H1 (cell line): Measurements from ENCODE around the gene NGEF. TPM values are rescaled to one million over a fixed set of nuclear protein-coding genes. Genes with fewer than 3 reads are reported as not detected.

Source experiments
- CTCF ChIA-PET: fragments of 300-600 bp; sonication (Branson Sonifier 250); formaldehyde crosslinking; loops from one replicate; lab custom pipeline; 2021; ENCODE audit not compliant: partially characterized antibody; lab: Charles Lee
- POLR2A ChIA-PET: fragments of 300-600 bp; sonication (Branson Sonifier 250); formaldehyde crosslinking; loops from one replicate; lab custom pipeline; 2021; ENCODE audit warnings: inconsistent platforms; ENCODE audit not compliant: partially characterized antibody; lab: Charles Lee
- DNase-seq, 2 experiments: peaks; one replicate each; pipeline versions ENCODE4 v3.0.0 to v3.0.0-alpha.2; 2010 to 2022; ENCODE audit warnings: low spot score in 2 of 2, low read depth in 1 of 2, mixed read lengths in 1 of 2
- FAIRE-seq: peaks from 2 replicates; lab custom pipeline; 2011; peaks lifted over from hg19 to GRCh38; lab: Jason Lieb, UNC
- H2AFZ ChIP-seq: 2 replicates; pipeline ENCODE4 v1.8.1; 2012; ENCODE audit warnings: low read length, inconsistent platforms
- H2AK5ac ChIP-seq: 2 replicates; pipeline ENCODE4 v1.6.1; 2013; ENCODE audit warnings: low read depth, low read length
- H2BK120ac ChIP-seq: replicated peaks from 2 replicates; pipeline ENCODE3; 2013; ENCODE audit warnings: low read depth, low read length, inconsistent platforms
- H2BK12ac ChIP-seq: 2 replicates; pipeline ENCODE4 v1.6.1; 2013; ENCODE audit warnings: low read depth, low read length
- H2BK15ac ChIP-seq: 2 replicates; pipeline ENCODE4 v1.6.1; 2013; ENCODE audit warnings: low read length
- H2BK20ac ChIP-seq: 2 replicates; pipeline ENCODE4 v1.6.1; 2013; ENCODE audit warnings: low read length
- H2BK5ac ChIP-seq: 2 replicates; pipeline ENCODE4 v1.6.1; 2013; ENCODE audit warnings: low read depth, low read length
- H3K14ac ChIP-seq: 2 replicates; pipeline ENCODE4 v1.6.1; 2013; ENCODE audit warnings: inconsistent platforms; ENCODE audit not compliant: insufficient read length
- H3K18ac ChIP-seq: 2 replicates; pipeline ENCODE4 v1.6.1; 2013; ENCODE audit warnings: low read length; ENCODE audit errors: extremely low read depth
- H3K23ac ChIP-seq: 2 replicates; pipeline ENCODE4 v1.6.1; 2013; ENCODE audit warnings: inconsistent platforms; ENCODE audit not compliant: insufficient read length
- H3K23me2 ChIP-seq: 2 replicates; pipeline ENCODE4 v1.6.1; 2013; ENCODE audit warnings: low read depth, low read length
- H3K27ac ChIP-seq: 2 replicates; pipeline ENCODE4 v1.6.1; 2011; ENCODE audit warnings: low read depth, low read length, inconsistent platforms
- H3K27me3 ChIP-seq, 4 experiments: replicated peaks in 1 of 4; 1 replicate in 1 of 4; 2 replicates in 3 of 4; pipeline versions ENCODE4 v1.6.1 to v1.8.1; 2011 to 2013; ENCODE audit warnings: low read length in 3 of 4, mild to moderate bottlenecking in 3 of 4, inconsistent platforms in 2 of 4, mixed read lengths in 2 of 4, moderate library complexity in 1 of 4; ENCODE audit not compliant: control insufficient read depth in 3 of 4, insufficient read depth in 3 of 4; ENCODE audit errors: extremely low read depth in 1 of 4
- H3K36me3 ChIP-seq, 4 experiments: 2 replicates each; pipeline versions ENCODE4 v1.6.1 to v1.8.1; 2011 to 2013; ENCODE audit warnings: mild to moderate bottlenecking in 4 of 4, low read length in 3 of 4, moderate library complexity in 2 of 4, control low read depth in 1 of 4, inconsistent platforms in 1 of 4; ENCODE audit not compliant: insufficient read depth in 4 of 4, control insufficient read depth in 2 of 4
- H3K4ac ChIP-seq: replicated peaks from 2 replicates; pipeline ENCODE3; 2013; ENCODE audit warnings: low read length, low read depth, mixed read lengths, inconsistent platforms; ENCODE audit not compliant: insufficient read length
- H3K4me1 ChIP-seq, 4 experiments: replicated peaks in 1 of 4; 1 replicate in 1 of 4; 2 replicates in 3 of 4; pipeline versions ENCODE4 v1.6.1 to v1.8.1; 2011 to 2013; ENCODE audit warnings: low read length in 3 of 4, inconsistent platforms in 2 of 4, mixed read lengths in 1 of 4; ENCODE audit not compliant: insufficient read depth in 4 of 4, control insufficient read depth in 3 of 4
- H3K4me2 ChIP-seq, 2 experiments: 2 replicates each; pipeline versions ENCODE4 v1.6.1 to v1.8.1; 2011 to 2013; ENCODE audit warnings: low read depth in 2 of 2, low read length in 2 of 2, control low read depth in 1 of 2, inconsistent platforms in 1 of 2, mild to moderate bottlenecking in 1 of 2; ENCODE audit not compliant: insufficient read depth in 1 of 2
- H3K4me3 ChIP-seq, 4 experiments: fragments of 200-600, 300-600 bp in 1 of 4; sonication (generic), shearing (Covaris generic), sonication (Bioruptor Twin) in 1 of 4; 2 replicates each; pipeline versions ENCODE4 v1.5.1 to v1.8.1; 2011 to 2016; ENCODE audit warnings: low read length in 4 of 4, low read depth in 3 of 4, control low read depth in 2 of 4, inconsistent platforms in 2 of 4, mild to moderate bottlenecking in 2 of 4, mixed read lengths in 1 of 4, moderate library complexity in 1 of 4; ENCODE audit not compliant: insufficient read depth in 2 of 4; ENCODE audit errors: extremely low read depth in 1 of 4
- H3K56ac ChIP-seq: replicated peaks from 2 replicates; pipeline ENCODE3; 2013; ENCODE audit warnings: low read depth, mild to moderate bottlenecking, mixed read lengths, low read length, inconsistent platforms; ENCODE audit not compliant: insufficient read length
- H3K79me1 ChIP-seq: 2 replicates; pipeline ENCODE4 v1.6.1; 2013; ENCODE audit warnings: low read depth, low read length, control low read depth
- H3K79me2 ChIP-seq, 2 experiments: 2 replicates each; pipeline versions ENCODE4 v1.6.1 to v1.8.1; 2012 to 2013; ENCODE audit warnings: low read length in 2 of 2, mild to moderate bottlenecking in 2 of 2, inconsistent platforms in 1 of 2; ENCODE audit not compliant: insufficient read depth in 2 of 2, control insufficient read depth in 1 of 2
- H3K9ac ChIP-seq, 4 experiments: replicated peaks in 1 of 4; 1 replicate in 1 of 4; 2 replicates in 3 of 4; pipeline versions ENCODE4 v1.6.1 to v1.8.1; 2011 to 2013; ENCODE audit warnings: low read depth in 3 of 4, low read length in 3 of 4, control low read depth in 2 of 4, mild to moderate bottlenecking in 2 of 4, moderate library complexity in 2 of 4, inconsistent platforms in 1 of 4; ENCODE audit errors: extremely low read depth in 1 of 4
- H3K9me3 ChIP-seq, 2 experiments: 2 replicates each; pipeline versions ENCODE4 v1.6.1 to v1.8.1; 2012 to 2013; ENCODE audit warnings: mild to moderate bottlenecking in 2 of 2, moderate library complexity in 2 of 2, control low read depth in 1 of 2, inconsistent platforms in 1 of 2, low read depth in 1 of 2, low read length in 1 of 2, mixed read lengths in 1 of 2; ENCODE audit not compliant: insufficient read depth in 2 of 2
- H4K20me1 ChIP-seq, 2 experiments: replicated peaks in 1 of 2; 2 replicates each; pipeline versions ENCODE3 to v1.8.1; 2011 to 2013; ENCODE audit warnings: inconsistent platforms in 2 of 2, low read length in 2 of 2, mild to moderate bottlenecking in 1 of 2; ENCODE audit not compliant: insufficient read depth in 2 of 2, control insufficient read depth in 1 of 2
- H4K5ac ChIP-seq: 2 replicates; pipeline ENCODE4 v1.6.1; 2013; ENCODE audit warnings: low read length, low read depth, mixed read lengths, inconsistent platforms; ENCODE audit not compliant: insufficient read length
- H4K8ac ChIP-seq: 2 replicates; pipeline ENCODE4 v1.8.0; 2013; ENCODE audit warnings: mild to moderate bottlenecking, moderate library complexity, low read length, inconsistent platforms; ENCODE audit not compliant: insufficient read depth; ENCODE audit errors: extremely low read depth
- H4K91ac ChIP-seq: replicated peaks from 2 replicates; pipeline ENCODE3; 2013; ENCODE audit warnings: low read length, mixed read lengths, inconsistent platforms; ENCODE audit not compliant: insufficient read length
- EP300 ChIP-seq, 2 experiments: IDR thresholded peaks; 1 replicate in 1 of 2; 2 replicates in 1 of 2; pipeline ENCODE4 v1.6.1; 2011 to 2012; ENCODE audit warnings: low read depth in 2 of 2, low read length in 2 of 2, mild to moderate bottlenecking in 2 of 2, borderline replicate concordance in 1 of 2, inconsistent platforms in 1 of 2, moderate library complexity in 1 of 2
- MAX ChIP-seq: IDR thresholded peaks from 2 replicates; pipeline ENCODE4 v1.6.1; 2012; ENCODE audit warnings: inconsistent platforms
- RAD21 ChIP-seq, 2 experiments: IDR thresholded peaks in 1 of 2; conservative IDR thresholded peaks in 1 of 2; 2 replicates each; pipeline ENCODE4 v1.6.1; 2011; ENCODE audit warnings: low read depth in 2 of 2, low read length in 2 of 2, improper control_type of control experiment in 1 of 2, inconsistent platforms in 1 of 2, mild to moderate bottlenecking in 1 of 2, moderate library complexity in 1 of 2
- SAP30 ChIP-seq: fragments of 300-600 bp; sonication (generic); IDR thresholded peaks from 2 replicates; pipeline ENCODE4 v1.7.1; 2012; ENCODE audit warnings: low read length, moderate library complexity, mild to moderate bottlenecking, inconsistent platforms; ENCODE audit not compliant: insufficient read depth, insufficient replicate concordance
- SIN3A ChIP-seq, 2 experiments: IDR thresholded peaks in 1 of 2; conservative IDR thresholded peaks in 1 of 2; 2 replicates each; pipeline ENCODE4 v1.6.1; 2011 to 2012; ENCODE audit warnings: low read length in 2 of 2, improper control_type of control experiment in 1 of 2, low read depth in 1 of 2, mild to moderate bottlenecking in 1 of 2
- TAF7 ChIP-seq: optimal IDR thresholded peaks from 2 replicates; pipeline ENCODE3; 2011; ENCODE audit warnings: low read depth, mild to moderate bottlenecking, inconsistent platforms, low read length, moderate library complexity, borderline replicate concordance
- WGBS, 2 experiments: shearing (Covaris generic) in 1 of 2; methylation state at CpG; one replicate each; pipeline versions ENCODE4 v1.1.6 to v1.1.7; 2013 to 2015; ENCODE audit warnings: low lambda C conversion rate in 2 of 2, mixed read lengths in 2 of 2, inconsistent platforms in 1 of 2, low coverage in 1 of 2, missing lambda C conversion rate in 1 of 2; ENCODE audit not compliant: insufficient replicate concordance in 2 of 2, insufficient coverage in 1 of 2, insufficient read length in 1 of 2; ENCODE audit errors: extremely low coverage in 1 of 2, missing lambda C conversion rate in 1 of 2; 5-methylcytosine and 5-hydroxymethylcytosine counted together
- long read RNA-seq, 2 experiments: library from RNA in 1 of 2; library from capped mRNA in 1 of 2; stranded (forward); transcript quantifications; one replicate each; pipeline ENCODE4 v2.0.0, GENCODE V29; 2021; ENCODE audit warnings: inconsistent platforms in 1 of 2
- polyA minus RNA-seq, 3 experiments: library from RNA; depleted of rRNA, polyadenylated mRNA; stranded (reverse); fragments of >200 nt; gene quantifications; 1 replicate in 2 of 3; 2 replicates in 1 of 3; pipeline ENCODE4 v1.2.3, GENCODE V29; 2011
- polyA plus RNA-seq, 7 experiments: library from polyadenylated mRNA; depleted of rRNA in 3 of 7; stranded (reverse) in 5 of 7; unstranded in 2 of 7; fragments of >200 nt in 5 of 7; fragments of 200-250 nt in 2 of 7; gene quantifications; 1 replicate in 5 of 7; 2 replicates in 1 of 7; 4 replicates in 1 of 7; pipeline versions ENCODE4 v1.2.1 to v1.2.3, GENCODE V29; 2011 to 2013; ENCODE audit warnings: missing spikeins in 2 of 7, mixed read lengths in 2 of 7
- total RNA-seq: library from RNA; stranded (reverse); fragmentation: NEBNext Ultra II Directional; extraction: Animal tissue kit (Norgen Biotek cat#: 25700); gene quantifications from 2 replicates; pipeline ENCODE4 v1.2.1, GENCODE V29; 2021

Gene NGEF, protein sequence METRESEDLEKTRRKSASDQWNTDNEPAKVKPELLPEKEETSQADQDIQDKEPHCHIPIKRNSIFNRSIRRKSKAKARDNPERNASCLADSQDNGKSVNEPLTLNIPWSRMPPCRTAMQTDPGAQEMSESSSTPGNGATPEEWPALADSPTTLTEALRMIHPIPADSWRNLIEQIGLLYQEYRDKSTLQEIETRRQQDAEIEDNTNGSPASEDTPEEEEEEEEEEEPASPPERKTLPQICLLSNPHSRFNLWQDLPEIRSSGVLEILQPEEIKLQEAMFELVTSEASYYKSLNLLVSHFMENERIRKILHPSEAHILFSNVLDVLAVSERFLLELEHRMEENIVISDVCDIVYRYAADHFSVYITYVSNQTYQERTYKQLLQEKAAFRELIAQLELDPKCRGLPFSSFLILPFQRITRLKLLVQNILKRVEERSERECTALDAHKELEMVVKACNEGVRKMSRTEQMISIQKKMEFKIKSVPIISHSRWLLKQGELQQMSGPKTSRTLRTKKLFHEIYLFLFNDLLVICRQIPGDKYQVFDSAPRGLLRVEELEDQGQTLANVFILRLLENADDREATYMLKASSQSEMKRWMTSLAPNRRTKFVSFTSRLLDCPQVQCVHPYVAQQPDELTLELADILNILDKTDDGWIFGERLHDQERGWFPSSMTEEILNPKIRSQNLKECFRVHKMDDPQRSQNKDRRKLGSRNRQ
- 3.2 and 7.9 TPM in 2 replicates for total RNA-seq
- 2.7 and 3.9 TPM in 2 replicates for polyA plus RNA-seq (2011; rRNA removed)
- 4.9 TPM for polyA plus RNA-seq (2011; cell fraction: cytosol; rRNA removed)
- 6.5 TPM for polyA plus RNA-seq (2011; cell fraction: nucleus; rRNA removed)
- 5.9 to 9.5 TPM (median 6.5 TPM) in 4 replicates for polyA plus RNA-seq (2012, experiment 1 of 2)
- polyA plus RNA-seq (2012, experiment 2 of 2) = 9.2 TPM
- 2.5 TPM for polyA plus RNA-seq (2013, experiment 1 of 2)
- polyA plus RNA-seq (2013, experiment 2 of 2) = 2.3 TPM
- polyA minus RNA-seq (2011; rRNA and poly(A)+ RNA removed) = 3.0 and 6.8 TPM in 2 replicates
- 1.1 TPM for polyA minus RNA-seq (2011; cell fraction: cytosol; rRNA and poly(A)+ RNA removed)
- 2.1 TPM for polyA minus RNA-seq (2011; cell fraction: nucleus; rRNA and poly(A)+ RNA removed)
- long read RNA-seq, experiment 1, partial matches to known transcripts = 0 of 2 reads
- long read RNA-seq, experiment 1, other reads (novel, unspliced or antisense) = 2 of 2 reads
- long read RNA-seq, experiment 2, partial matches to known transcripts = 0 of 3 reads
- long read RNA-seq, experiment 2, other reads (novel, unspliced or antisense) = 3 of 3 reads

GRCh38 chr2:233013027-233013461 lies at the start of gene NGEF:
Gene NGEF, minus strand, starts transcription at chr2:233013256. Its CDS starts 38,366 bp downstream, at chr2:232974890.
- Histone ChIP-seq H3K36me3 (no peaks in the 10 kb centered on the region), H2BK120ac (no peak within 1 kb of the TSS), H4K8ac (0 out of 2 replicates have a peak within 1 kb of the TSS, but pooled peaks have one; percentile 12), H3K18ac (no peak within 1 kb of the TSS), H3K4me1 (no peaks in the 10 kb centered on the region), H4K5ac (no peak within 1 kb of the TSS), H3K27ac (no peak within 1 kb of the TSS), H3K9ac (no peak within 1 kb of the TSS), H2BK12ac (no peak within 1 kb of the TSS), H2BK15ac (no peak within 1 kb of the TSS), H3K79me2 (no peaks in the 10 kb centered on the region), H4K91ac (no peak within 1 kb of the TSS), H3K9me3 (no peaks in the 10 kb centered on the region), H3K56ac (no peak within 1 kb of the TSS), H2BK20ac (no peak within 1 kb of the TSS), H3K23me2 (peaks cover 10% of the 10 kb centered on the region; the same call in 1 of the 2 replicates), H3K27me3 (no peaks in the 10 kb centered on the region), H3K4me2 (no peak within 1 kb of the TSS), H3K14ac (no peak within 1 kb of the TSS), H3K4ac (no peak within 1 kb of the TSS), H2AK5ac (no peak within 1 kb of the TSS), H4K20me1 (no peaks in the 10 kb centered on the region), H2AFZ (no peak within 1 kb of the TSS; the same call in 1 of the 2 replicates), H2BK5ac (no peak within 1 kb of the TSS), H3K4me3 (no peak within 1 kb of the TSS), H3K79me1 (no peaks in the 10 kb centered on the region), H3K23ac (no peak within 1 kb of the TSS)
- WGBS, 2 experiments = 92% methylated on average over 12 of the region's 12 CpGs; no CpG with 5 or more reads in 1 of the 2 experiments
- CTCF ChIA-PET = interaction anchor here (0.6 to 2.9 kb wide), 4 partner anchors 15 to 612 kb away, joined by 3 to 10 read pairs (median 3); no protein-coding TSS in a partner anchor
- DNase-seq (no peak), FAIRE-seq (no peak)
- POLR2A ChIA-PET = no interaction called here
- TF ChIP-seq RAD21 (IDR thresholded peaks at IDR 0.05 in 1 of 2, conservative IDR thresholded peaks at IDR 0.05 in 1 of 2; ENCODE audit: low read depth in 2 of 2, low read length in 2 of 2) = no peak
- no peak for TF ChIP-seq SIN3A (conservative IDR thresholded peaks at IDR 0.05 in 1 of 2, IDR thresholded peaks at IDR 0.05 in 1 of 2; ENCODE audit: low read depth in 1 of 2, low read length in 2 of 2)
- TF ChIP-seq SAP30 = no peak
- no peak for TF ChIP-seq MAX
- TF ChIP-seq EP300 (IDR thresholded peaks at IDR 0.05; ENCODE audit: borderline replicate concordance in 1 of 2, low read depth in 2 of 2, low read length in 2 of 2) = no peak
- TF ChIP-seq TAF7 = no peak
